Astrocyte (in vitro differentiated cells and primary cell): ENCODE results near the gene ZBTB7C. TPM values are rescaled to one million over a fixed set of nuclear protein-coding genes. Genes with fewer than 3 reads are reported as not detected.

ENCODE experiments used
- DNase-seq: peaks from one replicate; pipeline ENCODE4 v3.0.0-alpha.2; 2010; ENCODE audit warnings: low read depth
- FAIRE-seq: peaks from 2 replicates; lab custom pipeline; 2011; peaks lifted over from hg19 to GRCh38; lab: Jason Lieb, UNC
- H2AFZ ChIP-seq: 2 replicates; pipeline ENCODE4 v1.6.0; 2012; ENCODE audit warnings: low read depth, low read length, inconsistent platforms
- H3K27ac ChIP-seq: 2 replicates; pipeline ENCODE4 v1.5.1; 2011; ENCODE audit warnings: low read depth, low read length, inconsistent platforms
- H3K27me3 ChIP-seq: 2 replicates; pipeline ENCODE4 v1.6.0; 2011; ENCODE audit warnings: low read length, inconsistent platforms; ENCODE audit not compliant: insufficient read depth
- H3K36me3 ChIP-seq: 2 replicates; pipeline ENCODE4 v1.5.1; 2011; ENCODE audit warnings: low read length, inconsistent platforms; ENCODE audit not compliant: insufficient read depth
- H3K4me1 ChIP-seq: 2 replicates; pipeline ENCODE4 v1.5.1; 2011; ENCODE audit warnings: low read length, inconsistent platforms; ENCODE audit not compliant: insufficient read depth
- H3K4me2 ChIP-seq: 2 replicates; pipeline ENCODE4 v1.6.0; 2012; ENCODE audit warnings: low read length, inconsistent platforms
- H3K4me3 ChIP-seq: 2 replicates; pipeline ENCODE4 v1.5.1; 2011; ENCODE audit warnings: low read depth, mild to moderate bottlenecking, low read length, inconsistent platforms; ENCODE audit not compliant: insufficient read depth
- H3K79me2 ChIP-seq: 2 replicates; pipeline ENCODE4 v1.6.0; 2012; ENCODE audit warnings: mild to moderate bottlenecking, low read length, inconsistent platforms; ENCODE audit not compliant: insufficient read depth
- H3K9ac ChIP-seq: 2 replicates; pipeline ENCODE4 v1.6.0; 2012; ENCODE audit warnings: mild to moderate bottlenecking, low read length, inconsistent platforms
- H3K9me3 ChIP-seq: 2 replicates; pipeline ENCODE4 v1.5.1; 2012; ENCODE audit warnings: low read depth, mild to moderate bottlenecking, low read length, inconsistent platforms; ENCODE audit not compliant: insufficient read depth
- H4K20me1 ChIP-seq: 2 replicates; pipeline ENCODE4 v1.6.0; 2012; ENCODE audit warnings: low read length, inconsistent platforms; ENCODE audit not compliant: insufficient read depth
- H3K27ac Mint-ChIP-seq: one replicate; pipeline ENCODE4 v1.8.0; 2021; ENCODE audit warnings: mild to moderate bottlenecking, mixed read lengths; ENCODE audit not compliant: unreplicated experiment
- H3K27me3 Mint-ChIP-seq: one replicate; pipeline ENCODE4 v1.8.0; 2021; ENCODE audit warnings: low read depth, mixed read lengths; ENCODE audit not compliant: unreplicated experiment
- H3K36me3 Mint-ChIP-seq: one replicate; pipeline ENCODE4 v1.8.0; 2021; ENCODE audit warnings: low read depth, mixed read lengths; ENCODE audit not compliant: unreplicated experiment
- H3K4me1 Mint-ChIP-seq: one replicate; pipeline ENCODE4 v1.8.0; 2021; ENCODE audit warnings: low read depth, mixed read lengths; ENCODE audit not compliant: unreplicated experiment
- H3K4me3 Mint-ChIP-seq: one replicate; pipeline ENCODE4 v1.8.0; 2021; ENCODE audit warnings: mild to moderate bottlenecking, moderate library complexity, mixed read lengths; ENCODE audit not compliant: unreplicated experiment
- H3K9me3 Mint-ChIP-seq: one replicate; pipeline ENCODE4 v1.8.0; 2021; ENCODE audit warnings: mild to moderate bottlenecking, mixed read lengths; ENCODE audit not compliant: unreplicated experiment
- CTCF ChIP-seq: IDR thresholded peaks from 2 replicates; pipeline ENCODE4 v1.5.1; 2011; ENCODE audit warnings: low read depth, mild to moderate bottlenecking, inconsistent platforms, low read length, moderate library complexity; ENCODE audit not compliant: insufficient read depth
- EZH2 ChIP-seq: IDR thresholded peaks from 2 replicates; pipeline ENCODE4 v1.6.1; 2012; ENCODE audit warnings: mild to moderate bottlenecking, low read length, inconsistent platforms; ENCODE audit not compliant: insufficient read depth
- total RNA-seq: library from RNA; stranded (reverse); gene quantifications from 2 replicates; pipeline ENCODE4 v1.2.1, GENCODE V29; 2021

The ZBTB7C gene
- total RNA-seq, 1 donor from 2014 or later = 1.0 TPM

- H2AFZ ChIP-seq = no peak overlapping the region
- H3K27ac Mint-ChIP-seq = no peak overlapping the region
Measured at GRCh38 chr18:48037481-48038271, 371.5 kb downstream of the ZBTB7C start.

GRCh38 chr18:48036641-48037421 lies 372.4 kb downstream of the ZBTB7C start:
- FAIRE-seq = no peak
- Histone ChIP-seq H4K20me1 (no peaks in the 10 kb centered on the region), H3K36me3 (no peaks in the 10 kb centered on the region), H3K27me3 (no peaks in the 10 kb centered on the region), H3K79me2 (no peaks in the 10 kb centered on the region), H2AFZ (no peak overlapping the region), H3K4me3 (no peak overlapping the region), H3K4me2 (no peak overlapping the region), H3K9ac (no peak overlapping the region), H3K9me3 (no peaks in the 10 kb centered on the region), H3K4me1 (peaks cover 13% of the 10 kb centered on the region), H3K27ac (no peak overlapping the region)
- peaks cover 37% of the 10 kb centered on the region for H3K27me3 Mint-ChIP-seq
- no peaks in the 10 kb centered on the region for H3K9me3 Mint-ChIP-seq
- no peak for DNase-seq
- no peak overlapping the region for H3K4me3 Mint-ChIP-seq
- peaks cover 24% of the 10 kb centered on the region for H3K4me1 Mint-ChIP-seq
- no peak overlapping the region for H3K27ac Mint-ChIP-seq
- H3K36me3 Mint-ChIP-seq = peaks cover 4% of the 10 kb centered on the region
- TF ChIP-seq CTCF (no peak), EZH2 (no peak)

More at GRCh38 chr18:48037481-48038271, 371.5 kb downstream of the ZBTB7C start:
- Histone ChIP-seq H3K4me2 (no peak overlapping the region), H3K27ac (no peak overlapping the region), H3K27me3 (no peaks in the 10 kb centered on the region), H3K36me3 (no peaks in the 10 kb centered on the region), H3K4me1 (peaks cover 13% of the 10 kb centered on the region), H3K9ac (no peak overlapping the region), H3K79me2 (no peaks in the 10 kb centered on the region), H3K9me3 (no peaks in the 10 kb centered on the region), H3K4me3 (no peak overlapping the region), H4K20me1 (no peaks in the 10 kb centered on the region)
- Mint-ChIP-seq H3K27me3 (peaks cover 42% of the 10 kb centered on the region), H3K36me3 (peaks cover 4% of the 10 kb centered on the region), H3K4me3 (no peak overlapping the region), H3K9me3 (no peaks in the 10 kb centered on the region), H3K4me1 (peaks cover 24% of the 10 kb centered on the region)
- no peak for TF ChIP-seq CTCF
- TF ChIP-seq EZH2 = no peak
- no peak for FAIRE-seq
- no peak for DNase-seq
